ENCODE measurements around the gene ARL5A.

GRCh38 chr2:151756820-151757219 is 71.4 kb downstream of the ARL5A start:
- no peak for TF ChIP-seq POLR2A (IDR thresholded peaks at IDR 0.05)
- no peak for TF ChIP-seq CTCF (IDR thresholded peaks at IDR 0.05)

All from heart left ventricle (tissue), 13 donors.